Breast epithelium (tissue), 4 donors: ENCODE data around the gene NOL4L. TPM values are rescaled to one million over a fixed set of nuclear protein-coding genes. Genes with fewer than 3 reads are reported as not detected.
A peak's percentile ranks its signal among the peaks of the same experiment; 100 is the strongest.

Source experiments
- DNase-seq, 2 donors: peaks; one replicate each; pipeline ENCODE4 v3.0.0-alpha.2; 2019; ENCODE audit warnings: low spot score in 2 of 2
- H3K27ac ChIP-seq, 2 donors: fragments of 200-600 bp; sonication (generic) in 1 of 2; one replicate each; pipeline ENCODE4 v1.5.1; 2016 to 2019; ENCODE audit warnings: mild to moderate bottlenecking in 1 of 2
- H3K27me3 ChIP-seq, 2 donors: fragments of 200-600 bp; sonication (generic) in 1 of 2; one replicate each; pipeline versions ENCODE4 v1.5.1 to v1.6.0; 2017 to 2019; ENCODE audit warnings: control low read depth in 1 of 2, mild to moderate bottlenecking in 1 of 2
- H3K36me3 ChIP-seq: fragments of 200-600 bp; one replicate; pipeline ENCODE4 v1.5.1; 2019
- H3K4me1 ChIP-seq, 2 donors: fragments of 200-600 bp; sonication (generic); one replicate each; pipeline ENCODE4 v1.5.1; 2016 to 2019; ENCODE audit warnings: control low read depth in 1 of 2
- H3K4me3 ChIP-seq, 3 donors: fragments of 200-600 bp; sonication (generic); 1 replicate in 2 of 3; 2 replicates in 1 of 3; pipeline ENCODE4 v1.5.1; 2016 to 2019; ENCODE audit warnings: mild to moderate bottlenecking in 3 of 3, moderate library complexity in 2 of 3
- H3K9me3 ChIP-seq, 2 donors: fragments of 200-600 bp; sonication (generic) in 1 of 2; one replicate each; pipeline ENCODE4 v1.5.1; 2016 to 2019; ENCODE audit warnings: control low read depth in 1 of 2
- POLR2A ChIP-seq: fragments of 450-650 bp; IDR thresholded peaks from one replicate; pipeline ENCODE4 v1.6.1; 2016; ENCODE audit warnings: antibody characterized with exemption, mild to moderate bottlenecking, moderate library complexity
- POLR2AphosphoS5 ChIP-seq, 3 donors: sonication (generic); formaldehyde crosslinking; IDR thresholded peaks; one replicate each; pipeline ENCODE4 v1.6.1; 2017; ENCODE audit warnings: antibody characterized with exemption in 3 of 3
- intact Hi-C: fragments of 100-400 bp; cut with DNase I; formaldehyde crosslinking; loops from one replicate; pipeline ENCODE4 v1.15.1; 2023; ENCODE audit warnings: low total_unique reads
- total RNA-seq, 3 donors: library from RNA; depleted of rRNA; stranded (reverse); fragments of >200 nt; gene quantifications; one replicate each; pipeline ENCODE4 v1.1.0, GENCODE V29; 2016
- TF ChIP-seq, protein P1 (sequence below), 3 donors: fragments of 450-650 bp; IDR thresholded peaks; one replicate each; pipeline ENCODE4 v1.5.1; 2016 to 2017; ENCODE audit warnings: antibody characterized with exemption in 3 of 3, mild to moderate bottlenecking in 3 of 3, moderate library complexity in 3 of 3

The NOL4L gene
- total RNA-seq, 3 donors from 2014 or later, result 3.7 to 18.4 (median 15.8) TPM

DNA sequence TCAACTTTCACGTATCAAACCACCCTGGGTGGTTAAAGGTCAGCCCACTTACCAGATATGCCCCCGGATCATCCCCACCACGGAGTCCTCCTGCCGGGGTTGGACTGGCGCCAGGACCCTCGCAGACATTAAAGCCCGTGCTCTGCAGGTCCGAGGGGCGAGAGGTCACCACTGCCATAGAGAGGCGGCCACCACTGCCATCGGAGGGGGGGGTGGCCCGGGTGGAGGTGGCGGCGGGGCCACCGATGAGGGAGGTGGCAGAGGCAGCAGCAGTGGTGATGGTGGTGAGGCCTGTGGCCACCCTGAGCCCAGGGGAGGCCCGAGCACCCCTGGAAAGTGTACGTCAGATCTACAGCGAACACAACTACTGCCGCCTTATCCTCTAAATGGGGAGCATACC, 150.7 kb downstream of the NOL4L start:
- no peaks in the 10 kb centered on the region for H3K4me1 ChIP-seq
- intact Hi-C loops, result no loop called here
- H3K4me3 ChIP-seq, result no peak overlapping the region
- H3K9me3 ChIP-seq, result no peaks in the 10 kb centered on the region
- H3K27ac ChIP-seq, result peak overlapping the region in 1 of 2 donors; percentile 28
- DNase-seq, result no peak
- TF ChIP-seq POLR2AphosphoS5 (IDR thresholded peaks at IDR 0.05) (no peak), POLR2A (no peak)
- TF ChIP-seq, protein P1, sequence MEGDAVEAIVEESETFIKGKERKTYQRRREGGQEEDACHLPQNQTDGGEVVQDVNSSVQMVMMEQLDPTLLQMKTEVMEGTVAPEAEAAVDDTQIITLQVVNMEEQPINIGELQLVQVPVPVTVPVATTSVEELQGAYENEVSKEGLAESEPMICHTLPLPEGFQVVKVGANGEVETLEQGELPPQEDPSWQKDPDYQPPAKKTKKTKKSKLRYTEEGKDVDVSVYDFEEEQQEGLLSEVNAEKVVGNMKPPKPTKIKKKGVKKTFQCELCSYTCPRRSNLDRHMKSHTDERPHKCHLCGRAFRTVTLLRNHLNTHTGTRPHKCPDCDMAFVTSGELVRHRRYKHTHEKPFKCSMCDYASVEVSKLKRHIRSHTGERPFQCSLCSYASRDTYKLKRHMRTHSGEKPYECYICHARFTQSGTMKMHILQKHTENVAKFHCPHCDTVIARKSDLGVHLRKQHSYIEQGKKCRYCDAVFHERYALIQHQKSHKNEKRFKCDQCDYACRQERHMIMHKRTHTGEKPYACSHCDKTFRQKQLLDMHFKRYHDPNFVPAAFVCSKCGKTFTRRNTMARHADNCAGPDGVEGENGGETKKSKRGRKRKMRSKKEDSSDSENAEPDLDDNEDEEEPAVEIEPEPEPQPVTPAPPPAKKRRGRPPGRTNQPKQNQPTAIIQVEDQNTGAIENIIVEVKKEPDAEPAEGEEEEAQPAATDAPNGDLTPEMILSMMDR (IDR thresholded peaks at IDR 0.05), result no peak
- peaks cover 28% of the 10 kb centered on the region for H3K36me3 ChIP-seq
- H3K27me3 ChIP-seq, result no peaks in the 10 kb centered on the region

DNA sequence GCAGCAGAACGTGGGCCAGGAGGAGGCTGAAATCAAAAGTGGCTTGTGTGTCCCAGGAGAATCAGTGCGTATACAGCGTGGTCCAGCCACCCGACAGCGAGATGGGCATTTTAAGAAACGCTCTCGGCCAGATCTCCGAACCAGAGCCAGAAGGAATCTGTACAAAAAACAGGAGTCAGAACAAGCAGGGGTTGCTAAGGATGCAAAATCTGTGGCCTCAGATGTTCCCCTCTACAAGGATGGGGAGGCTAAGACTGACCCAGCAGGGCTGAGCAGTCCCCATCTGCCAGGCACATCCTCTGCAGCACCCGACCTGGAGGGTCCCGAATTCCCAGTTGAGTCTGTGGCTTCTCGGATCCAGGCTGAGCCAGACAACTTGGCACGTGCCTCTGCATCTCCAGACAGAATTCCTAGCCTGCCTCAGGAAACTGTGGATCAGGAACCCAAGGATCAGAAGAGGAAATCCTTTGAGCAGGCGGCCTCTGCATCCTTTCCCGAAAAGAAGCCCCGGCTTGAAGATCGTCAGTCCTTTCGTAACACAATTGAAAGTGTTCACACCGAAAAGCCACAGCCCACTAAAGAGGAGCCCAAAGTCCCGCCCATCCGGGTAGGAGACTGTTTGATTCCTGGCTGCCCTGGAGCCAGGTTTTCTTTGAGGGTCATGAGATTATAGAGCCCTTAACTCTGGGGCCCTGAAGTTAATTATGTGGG, 151.7 kb downstream of the NOL4L start:
- H3K36me3 ChIP-seq, result peaks cover 36% of the 10 kb centered on the region
- H3K4me1 ChIP-seq, result no peaks in the 10 kb centered on the region
- no peak for DNase-seq
- H3K27ac ChIP-seq, result no peak overlapping the region
- intact Hi-C loops, result no loop called here
- H3K4me3 ChIP-seq, result no peak overlapping the region
- TF ChIP-seq, protein P1 (IDR thresholded peaks at IDR 0.05), result no peak
- TF ChIP-seq POLR2AphosphoS5 (IDR thresholded peaks at IDR 0.05) (no peak), POLR2A (no peak)
- no peaks in the 10 kb centered on the region for H3K9me3 ChIP-seq
- no peaks in the 10 kb centered on the region for H3K27me3 ChIP-seq

DNA sequence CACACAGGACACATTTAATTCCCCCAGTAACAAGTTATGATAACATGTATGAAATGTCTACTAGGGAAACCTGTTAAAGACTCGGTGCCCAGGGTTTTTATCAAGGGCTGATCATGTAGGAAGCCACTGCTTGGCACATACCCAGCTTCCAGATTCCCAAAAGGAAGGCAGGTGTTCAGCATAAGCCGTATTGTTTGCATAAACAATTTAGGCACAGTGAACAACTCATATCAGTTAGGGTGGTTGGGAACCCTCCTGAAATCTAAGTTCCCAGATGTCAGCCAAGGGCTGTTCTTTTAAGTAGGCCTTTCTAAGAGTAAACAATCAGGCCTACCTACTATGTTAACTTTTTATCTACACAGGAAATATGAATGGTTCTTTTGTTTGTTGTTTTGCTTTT, 152.9 kb downstream of the NOL4L start:
- intact Hi-C loops, result no loop called here
- H3K27me3 ChIP-seq, result no peaks in the 10 kb centered on the region
- H3K36me3 ChIP-seq, result peaks cover 36% of the 10 kb centered on the region
- DNase-seq, result no peak
- no peaks in the 10 kb centered on the region for H3K4me1 ChIP-seq
- H3K9me3 ChIP-seq, result no peaks in the 10 kb centered on the region
- no peak for TF ChIP-seq POLR2A
- TF ChIP-seq, protein P1 (IDR thresholded peaks at IDR 0.05), result no peak
- TF ChIP-seq POLR2AphosphoS5 (IDR thresholded peaks at IDR 0.05), result no peak
- H3K4me3 ChIP-seq, result no peak overlapping the region
- H3K27ac ChIP-seq, result no peak overlapping the region

DNA sequence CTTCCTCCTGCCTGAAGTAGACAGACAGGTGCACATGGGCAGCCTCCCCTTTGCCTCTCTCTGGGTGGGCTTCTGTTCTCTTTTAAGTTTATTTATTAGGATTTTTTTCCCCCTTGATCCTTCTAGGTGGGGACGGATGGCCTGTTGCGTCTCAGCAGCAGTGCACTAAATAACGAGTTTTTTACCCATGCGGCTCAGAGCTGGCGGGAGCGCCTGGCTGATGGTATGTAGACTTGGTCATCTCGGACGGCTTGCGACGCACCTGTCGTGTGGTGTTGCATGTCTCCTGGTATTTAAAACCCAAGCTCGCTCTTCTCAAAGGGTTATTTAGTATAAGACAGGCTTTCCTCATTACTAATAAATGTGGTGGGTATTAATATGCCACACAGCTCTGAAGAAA, 153.7 kb downstream of the NOL4L start:
- Histone ChIP-seq H3K9me3 (no peaks in the 10 kb centered on the region), H3K27me3 (no peaks in the 10 kb centered on the region), H3K4me3 (no peak overlapping the region), H3K27ac (no peak overlapping the region), H3K36me3 (peaks cover 32% of the 10 kb centered on the region), H3K4me1 (no peaks in the 10 kb centered on the region)
- intact Hi-C loops, result no loop called here
- no peak for TF ChIP-seq POLR2AphosphoS5 (IDR thresholded peaks at IDR 0.05)
- no peak for TF ChIP-seq POLR2A
- TF ChIP-seq, protein P1 (IDR thresholded peaks at IDR 0.05), result no peak
- no peak for DNase-seq

DNA sequence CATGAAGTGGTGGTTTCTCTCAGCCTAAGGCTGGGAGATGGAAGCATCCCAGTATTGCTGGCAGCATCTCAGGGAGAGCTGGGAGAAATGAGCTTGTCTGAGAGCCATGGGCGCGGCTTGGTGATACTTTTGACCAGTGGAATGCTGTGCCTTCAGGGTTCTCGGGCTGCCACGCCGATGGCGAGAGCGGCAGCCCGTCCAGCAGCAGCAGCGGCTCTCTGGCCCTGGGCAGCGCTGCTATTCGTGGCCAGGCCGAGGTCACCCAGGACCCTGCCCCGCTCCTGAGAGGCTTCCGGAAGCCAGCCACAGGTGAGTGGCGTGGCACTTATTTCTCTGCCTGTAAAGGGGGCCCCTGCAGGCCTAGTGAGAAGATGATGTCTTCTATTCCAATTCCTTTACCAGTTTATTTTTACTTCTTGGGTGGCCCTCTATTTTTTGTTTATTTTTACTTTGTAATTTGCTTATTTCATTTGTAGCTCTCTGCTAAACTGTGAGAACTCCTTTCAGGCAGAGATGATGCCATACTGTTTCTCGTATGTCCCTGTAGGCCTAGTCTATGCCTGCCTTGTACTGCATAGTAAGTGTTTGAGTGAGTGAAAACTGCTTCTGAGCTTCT, 155.3 kb downstream of the NOL4L start:
- Histone ChIP-seq H3K4me3 (no peak overlapping the region), H3K4me1 (no peaks in the 10 kb centered on the region), H3K36me3 (peaks cover 24% of the 10 kb centered on the region), H3K27ac (no peak overlapping the region), H3K9me3 (no peaks in the 10 kb centered on the region), H3K27me3 (no peaks in the 10 kb centered on the region)
- TF ChIP-seq, protein P1 (IDR thresholded peaks at IDR 0.05), result no peak
- TF ChIP-seq POLR2AphosphoS5 (IDR thresholded peaks at IDR 0.05) (no peak), POLR2A (no peak)
- intact Hi-C loops, result no loop called here
- DNase-seq, result no peak
